Neural progenitor cell (in vitro differentiated cells): ENCODE results near the gene LRP5.

ENCODE experiments used
- EZH2 ChIP-seq: fragments of 200-600 bp; sonication (generic); IDR thresholded peaks from 2 replicates; pipeline ENCODE4 v1.6.1; 2017; ENCODE audit warnings: antibody characterized with exemption, mild to moderate bottlenecking, moderate library complexity
- EZH2phosphoT487 ChIP-seq: fragments of 200-600 bp; sonication (generic); IDR thresholded peaks from 2 replicates; pipeline ENCODE4 v1.6.1; 2017; ENCODE audit warnings: antibody characterized with exemption
- TF ChIP-seq, protein P1 (sequence below): fragments of 200-600 bp; sonication (generic); IDR thresholded peaks from 2 replicates; pipeline ENCODE4 v1.5.1; 2017; ENCODE audit warnings: antibody characterized with exemption, mild to moderate bottlenecking

- TF ChIP-seq, protein P1, sequence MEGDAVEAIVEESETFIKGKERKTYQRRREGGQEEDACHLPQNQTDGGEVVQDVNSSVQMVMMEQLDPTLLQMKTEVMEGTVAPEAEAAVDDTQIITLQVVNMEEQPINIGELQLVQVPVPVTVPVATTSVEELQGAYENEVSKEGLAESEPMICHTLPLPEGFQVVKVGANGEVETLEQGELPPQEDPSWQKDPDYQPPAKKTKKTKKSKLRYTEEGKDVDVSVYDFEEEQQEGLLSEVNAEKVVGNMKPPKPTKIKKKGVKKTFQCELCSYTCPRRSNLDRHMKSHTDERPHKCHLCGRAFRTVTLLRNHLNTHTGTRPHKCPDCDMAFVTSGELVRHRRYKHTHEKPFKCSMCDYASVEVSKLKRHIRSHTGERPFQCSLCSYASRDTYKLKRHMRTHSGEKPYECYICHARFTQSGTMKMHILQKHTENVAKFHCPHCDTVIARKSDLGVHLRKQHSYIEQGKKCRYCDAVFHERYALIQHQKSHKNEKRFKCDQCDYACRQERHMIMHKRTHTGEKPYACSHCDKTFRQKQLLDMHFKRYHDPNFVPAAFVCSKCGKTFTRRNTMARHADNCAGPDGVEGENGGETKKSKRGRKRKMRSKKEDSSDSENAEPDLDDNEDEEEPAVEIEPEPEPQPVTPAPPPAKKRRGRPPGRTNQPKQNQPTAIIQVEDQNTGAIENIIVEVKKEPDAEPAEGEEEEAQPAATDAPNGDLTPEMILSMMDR, result peak; percentile 47
- TF ChIP-seq EZH2 (no peak), EZH2phosphoT487 (no peak)
These were observed 13.0 kb downstream of the LRP5 start for GRCh38 chr11:68325183-68325906.
